PC-3 (cell line): ENCODE results near the gene TTLL7. TPM values are rescaled to one million over a fixed set of nuclear protein-coding genes. Genes with fewer than 3 reads are reported as not detected.

ENCODE experiments used
- ATAC-seq: fragments of 200-7000 bp; cut with Tn5 transposase; 2 replicates; pipeline ENCODE4 v1.9.1; 2020; ENCODE audit warnings: mild to moderate bottlenecking, moderate library complexity
- BruUV-seq: library from RNA; stranded (reverse); fragments of 400-500 nt; replicated peaks from 2 replicates; lab custom pipeline; 2021; lab: Mats Ljungman, UMichigan
- CTCF ChIA-PET: fragments of 300-600 bp; sonication (Branson Sonifier 250); formaldehyde crosslinking; loops from one replicate; lab custom pipeline; 2022; ENCODE audit warnings: antibody characterized with exemption; lab: Charles Lee
- POLR2A ChIA-PET: fragments of 300-600 bp; sonication (Branson Sonifier 250); formaldehyde crosslinking; loops from one replicate; lab custom pipeline; 2022; ENCODE audit warnings: antibody characterized with exemption; ENCODE audit not compliant: unreplicated experiment; lab: Charles Lee
- DNase-seq: peaks from one replicate; pipeline ENCODE4 v3.0.0-alpha.2; 2015
- H2AFZ ChIP-seq: fragments of 300-600 bp; sonication (generic); 2 replicates; pipeline ENCODE4 v1.6.0; 2016; ENCODE audit warnings: antibody characterized with exemption, low read length
- H3F3A ChIP-seq: fragments of 300-600 bp; sonication (generic); one replicate; pipeline ENCODE4 v1.6.0; 2017; ENCODE audit warnings: antibody characterized with exemption, low read length, control low read depth, mild to moderate bottlenecking; ENCODE audit not compliant: unreplicated experiment
- H3K27ac ChIP-seq: fragments of 300-600 bp; sonication (generic); 2 replicates; pipeline ENCODE4 v1.5.1; 2016; ENCODE audit warnings: mild to moderate bottlenecking, low read length
- H3K27me3 ChIP-seq: fragments of 300-600 bp; sonication (generic); 2 replicates; pipeline ENCODE4 v1.6.1; 2016; ENCODE audit warnings: low read length, mixed read lengths
- H3K36me3 ChIP-seq: fragments of 300-600 bp; sonication (generic); 2 replicates; pipeline ENCODE4 v1.6.1; 2016; ENCODE audit warnings: low read depth, mixed run types, low read length, mixed read lengths
- H3K4me1 ChIP-seq: fragments of 300-600 bp; sonication (generic); 2 replicates; pipeline ENCODE4 v1.5.1; 2016; ENCODE audit warnings: low read length; ENCODE audit not compliant: insufficient read depth
- H3K4me2 ChIP-seq: fragments of 300-600 bp; sonication (generic); 2 replicates; pipeline ENCODE4 v1.6.0; 2016; ENCODE audit warnings: low read length
- H3K4me3 ChIP-seq: fragments of 300-600 bp; sonication (generic); 2 replicates; pipeline ENCODE4 v1.5.1; 2016; ENCODE audit warnings: mild to moderate bottlenecking, low read length, mixed read lengths
- H3K79me2 ChIP-seq: fragments of 300-600 bp; sonication (generic); 2 replicates; pipeline ENCODE4 v1.6.1; 2017; ENCODE audit warnings: low read length, mixed read lengths
- H3K9ac ChIP-seq: fragments of 300-600 bp; sonication (generic); 2 replicates; pipeline ENCODE4 v1.6.0; 2016; ENCODE audit warnings: mild to moderate bottlenecking, low read length
- H3K9me2 ChIP-seq: fragments of 300-600 bp; sonication (generic); replicated peaks from 2 replicates; pipeline ENCODE4 v1.6.1; 2016; ENCODE audit warnings: mixed run types, low read length, mixed read lengths
- H3K9me3 ChIP-seq: fragments of 300-600 bp; sonication (generic); 2 replicates; pipeline ENCODE4 v1.6.1; 2016; ENCODE audit warnings: low read length, mixed read lengths
- H4K20me1 ChIP-seq: fragments of 300-600 bp; sonication (generic); 2 replicates; pipeline ENCODE4 v1.6.1; 2016; ENCODE audit warnings: low read length, mixed read lengths
- CTCF ChIP-seq: fragments of 300-600 bp; sonication (generic); conservative IDR thresholded peaks from 2 replicates; pipeline ENCODE4 v1.5.1; 2017; ENCODE audit warnings: antibody characterized with exemption, low read depth, mild to moderate bottlenecking, low read length
- EZH2 ChIP-seq: fragments of 300-600 bp; sonication (generic); IDR thresholded peaks from one replicate; pipeline ENCODE4 v1.6.1; 2017; ENCODE audit warnings: antibody characterized with exemption, mild to moderate bottlenecking, low read length; ENCODE audit not compliant: unreplicated experiment
- EZH2phosphoT487 ChIP-seq: fragments of 300-600 bp; sonication (generic); IDR thresholded peaks from 2 replicates; pipeline ENCODE4 v1.6.1; 2018; ENCODE audit warnings: mild to moderate bottlenecking, antibody characterized with exemption, low read length, borderline replicate concordance
- intact Hi-C: fragments of 100-400 bp; cut with micrococcal nuclease; formaldehyde crosslinking; loops from 2 replicates; pipeline ENCODE4 v1.9.0; 2023
- total RNA-seq: library from RNA; depleted of rRNA; stranded (reverse); fragments of >200 nt; gene quantifications from 2 replicates; pipeline ENCODE4 v1.2.3, GENCODE V29; 2014

The TTLL7 gene
- total RNA-seq, 1 experiment from 2014 or later, result 3.8 TPM

DNA sequence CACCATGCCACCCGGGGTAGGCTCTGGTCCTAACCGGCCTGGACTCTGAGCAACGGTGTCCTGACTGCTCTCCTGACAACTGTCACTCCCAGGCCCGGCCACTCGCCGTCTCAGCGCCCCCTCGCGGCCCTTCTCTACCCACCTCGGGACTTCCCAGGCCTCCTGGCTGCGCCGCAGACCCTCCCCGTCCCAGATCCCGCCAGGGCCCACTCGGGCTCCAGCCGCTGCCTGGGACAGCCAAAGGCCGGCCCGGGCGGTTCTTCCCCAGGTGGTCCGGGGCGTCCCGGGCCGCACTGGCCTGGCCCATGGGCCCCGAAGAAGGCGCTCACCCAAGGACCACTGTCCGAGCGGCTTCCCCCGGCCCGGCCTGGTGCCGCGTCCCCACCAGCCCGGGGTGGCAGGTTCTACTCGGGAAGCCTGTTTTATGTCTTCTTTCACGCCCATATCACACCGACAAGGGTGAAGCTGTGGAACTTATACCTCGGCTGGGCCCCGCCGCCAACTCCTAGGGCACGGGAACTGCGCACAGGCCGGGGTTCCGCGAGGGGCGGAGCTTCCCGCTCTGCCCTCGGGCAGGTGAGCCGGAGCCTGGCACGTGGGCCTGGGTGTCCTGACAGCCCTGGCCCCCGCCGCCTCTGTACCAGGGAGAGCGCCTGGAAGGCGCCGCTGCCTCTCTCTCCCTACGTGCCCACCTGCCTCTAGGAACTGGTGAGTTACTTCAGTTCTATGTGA is 138.3 kb downstream of the TTLL7 start:
- Histone ChIP-seq H3K4me2 (peak overlapping the region; percentile 90), H3K79me2 (no peaks in the 10 kb centered on the region), H3K27ac (no peak overlapping the region), H3K36me3 (no peaks in the 10 kb centered on the region), H3K9me2 (no peaks in the 10 kb centered on the region), H3K4me3 (peak overlapping the region; percentile 75), H3K4me1 (peaks cover 7% of the 10 kb centered on the region; the same call in 1 of the 2 replicates), H3F3A (no peaks in the 10 kb centered on the region), H4K20me1 (no peaks in the 10 kb centered on the region), H3K9me3 (no peaks in the 10 kb centered on the region), H2AFZ (peak overlapping the region; percentile 97), H3K27me3 (no peaks in the 10 kb centered on the region), H3K9ac (peak overlapping the region; percentile 77)
- no TSS peak for BruUV-seq
- peak; percentile 75 for DNase-seq
- intact Hi-C loops, result loop anchor here (1.0 kb wide), 1 partner anchor 1085 kb away; no protein-coding TSS in a partner anchor
- peak; percentile 97 for ATAC-seq
- TF ChIP-seq EZH2phosphoT487, result no peak
- TF ChIP-seq EZH2, result no peak
- TF ChIP-seq CTCF, result peak; percentile 85
- CTCF ChIA-PET, result interaction anchor here (1.1 kb wide), 1 partner anchor 22 kb away, joined by 3 read pairs; no protein-coding TSS in a partner anchor
- POLR2A ChIA-PET, result no interaction called here

DNA sequence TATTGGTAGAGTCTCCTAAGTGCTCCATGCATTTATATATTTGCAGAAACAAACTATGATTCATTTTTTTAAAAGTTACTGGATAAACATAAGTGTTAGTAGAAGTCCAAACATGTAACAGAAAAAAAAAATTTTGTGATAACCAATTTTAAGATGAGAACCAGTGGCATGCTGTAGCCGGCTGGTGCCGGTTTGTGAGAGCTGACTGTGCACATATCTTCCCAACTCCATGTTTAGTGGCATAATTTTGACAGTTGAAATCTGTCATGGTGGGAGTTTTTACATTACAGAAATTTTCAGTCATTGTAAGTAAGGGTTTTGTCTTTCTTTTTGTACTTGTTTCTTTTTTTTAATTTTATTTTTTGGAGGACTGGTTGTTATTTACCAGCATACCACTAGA is 141.2 kb downstream of the TTLL7 start:
- no peak overlapping the region for H3K4me2 ChIP-seq
- H3K9me2 ChIP-seq, result no peaks in the 10 kb centered on the region
- H3K4me1 ChIP-seq, result peaks cover 7% of the 10 kb centered on the region; the same call in 1 of the 2 replicates
- no TSS peak for BruUV-seq
- no peaks in the 10 kb centered on the region for H4K20me1 ChIP-seq
- no peak overlapping the region for H2AFZ ChIP-seq
- H3K27me3 ChIP-seq, result no peaks in the 10 kb centered on the region
- H3K4me3 ChIP-seq, result no peak overlapping the region
- TF ChIP-seq EZH2phosphoT487 (no peak), EZH2 (no peak), CTCF (no peak)
- POLR2A ChIA-PET, result no interaction called here
- no peak overlapping the region for H3K27ac ChIP-seq
- no peaks in the 10 kb centered on the region for H3K9me3 ChIP-seq
- ATAC-seq, result no peak
- DNase-seq, result no peak
- intact Hi-C loops, result no loop called here
- no peaks in the 10 kb centered on the region for H3F3A ChIP-seq
- H3K79me2 ChIP-seq, result no peaks in the 10 kb centered on the region
- H3K36me3 ChIP-seq, result no peaks in the 10 kb centered on the region
- CTCF ChIA-PET, result no interaction called here
- H3K9ac ChIP-seq, result no peak overlapping the region

DNA sequence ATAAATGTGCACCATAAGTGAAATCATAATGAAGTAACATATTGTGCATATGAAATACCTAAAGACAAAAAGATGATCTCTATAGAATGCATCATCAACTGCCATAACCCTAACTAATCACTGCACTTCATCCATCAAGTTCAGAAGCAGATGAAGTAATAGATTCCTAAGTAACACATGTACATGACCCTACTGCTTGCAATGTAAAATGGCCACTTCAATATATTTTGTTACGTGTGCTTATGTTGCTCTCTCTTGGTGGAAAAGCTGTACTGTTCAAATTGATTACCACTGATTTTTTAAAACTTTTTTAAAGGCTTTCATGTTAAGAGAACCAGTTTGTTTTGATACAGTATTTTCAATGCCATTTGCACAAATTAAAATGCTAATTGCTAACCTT is 141.8 kb downstream of the TTLL7 start:
- Histone ChIP-seq H3K27me3 (no peaks in the 10 kb centered on the region), H3K36me3 (no peaks in the 10 kb centered on the region), H2AFZ (no peak overlapping the region), H4K20me1 (no peaks in the 10 kb centered on the region), H3K9me2 (no peaks in the 10 kb centered on the region), H3K27ac (no peak overlapping the region), H3K4me3 (no peak overlapping the region), H3K79me2 (no peaks in the 10 kb centered on the region), H3F3A (no peaks in the 10 kb centered on the region), H3K9ac (no peak overlapping the region), H3K9me3 (no peaks in the 10 kb centered on the region), H3K4me2 (no peak overlapping the region), H3K4me1 (peaks cover 7% of the 10 kb centered on the region; the same call in 1 of the 2 replicates)
- no TSS peak for BruUV-seq
- POLR2A ChIA-PET, result no interaction called here
- TF ChIP-seq CTCF (peak; percentile 49; the same call in 1 of the 2 replicates), EZH2 (no peak)
- DNase-seq (no peak), ATAC-seq (no peak)
- CTCF ChIA-PET, result no interaction called here
- intact Hi-C loops, result no loop called here
